NCI-H2171 treated with DMSO at 0.1 percent for 48 hours (cell line): ENCODE data around the gene TMEM74B.
"Not testable (repeated sequence)": the region's sequence is repeated elsewhere in the genome, so short reads cannot be mapped to it uniquely, and the experiment has no call there.

Experiments
- DNase-seq: peaks from one replicate; lab custom pipeline; 2025; lab: John Stamatoyannopoulos, UW

Gene TMEM74B

GRCh38 chr20:1184638-1185315 is at the start of gene TMEM74B:
TSS of gene TMEM74B (minus strand) at chr20:1184981. CDS start at chr20:1183801, 1,180 bp downstream.
- no peak for DNase-seq

- DNase-seq, result no peak
These were observed 47.7 kb upstream of the TMEM74B start for GRCh38 chr20:1232286-1233111.

GRCh38 chr20:1229541-1229940 is 44.8 kb upstream of the TMEM74B start:
- no peak for DNase-seq

GRCh38 chr20:1225783-1226654 is 41.2 kb upstream of the TMEM74B start, which contains the start of gene RAD21L1:
TSS of gene RAD21L1 (plus strand) at chr20:1226044. CDS start at chr20:1228454, 2,410 bp downstream.
- peak; percentile 75 for DNase-seq

GRCh38 chr20:1225263-1225782 is 40.5 kb upstream of the TMEM74B start:
- peak; percentile 53 for DNase-seq

GRCh38 chr20:1224205-1224890 is 39.6 kb upstream of the TMEM74B start:
- no peak for DNase-seq

GRCh38 chr20:1222750-1223149 is 38.0 kb upstream of the TMEM74B start:
- DNase-seq, result not testable (repeated sequence)

- DNase-seq, result not testable (repeated sequence)
These were observed 32.0 kb upstream of the TMEM74B start for GRCh38 chr20:1216527-1217427.

- DNase-seq, result no peak
These were observed 30.8 kb upstream of the TMEM74B start for GRCh38 chr20:1215386-1216170.

GRCh38 chr20:1214838-1215261 is 30.1 kb upstream of the TMEM74B start:
- no peak for DNase-seq

GRCh38 chr20:1212607-1213396 is 28.0 kb upstream of the TMEM74B start:
- DNase-seq, result peak; percentile 76

GRCh38 chr20:1212023-1212422 is 27.2 kb upstream of the TMEM74B start:
- no peak for DNase-seq

- DNase-seq, result no peak
These were observed 25.7 kb upstream of the TMEM74B start for GRCh38 chr20:1210501-1210900.

GRCh38 chr20:1209447-1210387 is 24.9 kb upstream of the TMEM74B start:
- no peak for DNase-seq

- no peak for DNase-seq
These were observed 22.6 kb upstream of the TMEM74B start for GRCh38 chr20:1207293-1207878.

- DNase-seq, result no peak
These were observed 21.8 kb upstream of the TMEM74B start for GRCh38 chr20:1206366-1207148.
